ENCODE results near the gene ZNF385C. TPM values are rescaled to one million over a fixed set of nuclear protein-coding genes. Genes with fewer than 3 reads are reported as not detected.

The ZNF385C gene
- total and polyA plus RNA-seq, 2 of the 13 experiments (the other 11 are each of a cell fraction or from before 2014, with no cell fraction given): 2.3 to 6.1 TPM

- TF ChIP-seq ZNF446 (CRISPR knock-in tag; IDR thresholded peaks at IDR 0.05): no peak
- TF ChIP-seq, protein P1, sequence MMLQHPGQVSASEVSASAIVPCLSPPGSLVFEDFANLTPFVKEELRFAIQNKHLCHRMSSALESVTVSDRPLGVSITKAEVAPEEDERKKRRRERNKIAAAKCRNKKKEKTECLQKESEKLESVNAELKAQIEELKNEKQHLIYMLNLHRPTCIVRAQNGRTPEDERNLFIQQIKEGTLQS (CRISPR knock-in tag; IDR thresholded peaks at IDR 0.05): 0 out of 2 replicates have a peak, but pooled peaks have one; percentile 20
- TF ChIP-seq THAP9 (CRISPR knock-in tag; IDR thresholded peaks at IDR 0.05; ENCODE audit: borderline replicate concordance): no peak; the same call in 1 of the 2 replicates
- TF ChIP-seq TOPORS (CRISPR knock-in tag; IDR thresholded peaks at IDR 0.05): no peak
- peak; percentile 62; the same call in 1 of the 2 replicates for TF ChIP-seq CBX5 (CRISPR knock-in tag; IDR thresholded peaks at IDR 0.05; ENCODE audit: borderline replicate concordance)
- no peak for TF ChIP-seq ZNF510 (CRISPR knock-in tag; IDR thresholded peaks at IDR 0.05; ENCODE audit: low read depth)
- no peak for TF ChIP-seq TBX2 (CRISPR knock-in tag; IDR thresholded peaks at IDR 0.05; ENCODE audit: borderline replicate concordance)
- TF ChIP-seq MIER3 (CRISPR knock-in tag; IDR thresholded peaks at IDR 0.05; ENCODE audit: borderline replicate concordance): no peak
- no peak for TF ChIP-seq ZNF431 (CRISPR knock-in tag; IDR thresholded peaks at IDR 0.05; ENCODE audit: borderline replicate concordance, low read depth)
- no peak for TF ChIP-seq ZFP82 (CRISPR knock-in tag; IDR thresholded peaks at IDR 0.05; ENCODE audit: borderline replicate concordance)
- no peak for TF ChIP-seq POGK (CRISPR knock-in tag; conservative IDR thresholded peaks at IDR 0.05)
- no peak for TF ChIP-seq ZMAT5 (CRISPR knock-in tag; IDR thresholded peaks at IDR 0.05; ENCODE audit: borderline replicate concordance, low read depth)
- no peak for TF ChIP-seq HNF4G (IDR thresholded peaks at IDR 0.05; ENCODE audit: borderline replicate concordance, low read depth, low read length)
- TF ChIP-seq HNF4G (CRISPR knock-in tag; IDR thresholded peaks at IDR 0.05; ENCODE audit: borderline replicate concordance, low read depth): no peak
- no peak for TF ChIP-seq BRD4 (CRISPR knock-in tag; IDR thresholded peaks at IDR 0.05)
- TF ChIP-seq MAF1 (CRISPR knock-in tag; IDR thresholded peaks at IDR 0.05; ENCODE audit: borderline replicate concordance): no peak
- TF ChIP-seq ZNF891 (CRISPR knock-in tag; IDR thresholded peaks at IDR 0.05): peak; percentile 61
These were observed 3.4 kb upstream of the ZNF385C start (continued) for GRCh38 chr17:42101513-42102292.
